Neural progenitor cell (in vitro differentiated cells): Measurements from ENCODE around the gene HDAC5. TPM values are rescaled to one million over a fixed set of nuclear protein-coding genes. Genes with fewer than 3 reads are reported as not detected.
"Not testable (repeated sequence)": the region's sequence is repeated elsewhere in the genome, so short reads cannot be mapped to it uniquely, and the experiment has no call there.

Experiments
- DNase-seq: peaks from one replicate; pipeline ENCODE4 v3.0.0-alpha.2; 2016; ENCODE audit warnings: low spot score
- H2AFZ ChIP-seq: fragments of 200-600 bp; sonication (generic); replicated peaks from 2 replicates; pipeline ENCODE4 v1.6.1; 2016; ENCODE audit warnings: antibody characterized with exemption
- H3F3A ChIP-seq: fragments of 200-600 bp; sonication (generic); 2 replicates; pipeline ENCODE4 v1.6.1; 2016; ENCODE audit warnings: antibody characterized with exemption, low read depth
- H3K27ac ChIP-seq: fragments of 200-600 bp; sonication (generic); 2 replicates; pipeline ENCODE4 v1.5.1; 2016; ENCODE audit warnings: mild to moderate bottlenecking
- H3K27me3 ChIP-seq: fragments of 200-600 bp; sonication (generic); 2 replicates; pipeline ENCODE4 v1.6.1; 2016; ENCODE audit warnings: mild to moderate bottlenecking, moderate library complexity
- H3K36me3 ChIP-seq: fragments of 200-600 bp; sonication (generic); 2 replicates; pipeline ENCODE4 v1.5.1; 2016
- H3K4me1 ChIP-seq: fragments of 200-600 bp; sonication (generic); 2 replicates; pipeline ENCODE4 v1.6.1; 2016; ENCODE audit warnings: mixed run types
- H3K4me2 ChIP-seq: fragments of 200-600 bp; sonication (generic); 2 replicates; pipeline ENCODE4 v1.6.1; 2016
- H3K4me3 ChIP-seq: fragments of 200-600 bp; sonication (generic); 2 replicates; pipeline ENCODE4 v1.5.1; 2016
- H3K79me2 ChIP-seq: fragments of 200-600 bp; sonication (generic); 2 replicates; pipeline ENCODE4 v1.6.1; 2016; ENCODE audit warnings: low read depth
- H3K9ac ChIP-seq: fragments of 200-600 bp; sonication (generic); 2 replicates; pipeline ENCODE4 v1.6.1; 2016
- H3K9me3 ChIP-seq: fragments of 200-600 bp; sonication (generic); 2 replicates; pipeline ENCODE4 v1.5.1; 2016; ENCODE audit warnings: low read depth
- H4K20me1 ChIP-seq: fragments of 200-600 bp; sonication (generic); 2 replicates; pipeline ENCODE4 v1.6.1; 2016; ENCODE audit warnings: low read depth
- H3K27ac Mint-ChIP-seq: 3 replicates; pipeline ENCODE4 v1.8.0; 2021; ENCODE audit warnings: mixed read lengths
- H3K27me3 Mint-ChIP-seq: 2 replicates; pipeline ENCODE4 v1.8.0; 2022; ENCODE audit warnings: low read depth, mild to moderate bottlenecking, inconsistent platforms, moderate library complexity, mixed read lengths; ENCODE audit not compliant: insufficient read depth
- H3K36me3 Mint-ChIP-seq: 3 replicates; pipeline ENCODE4 v1.8.0; 2021; ENCODE audit warnings: mixed read lengths
- H3K4me1 Mint-ChIP-seq: 3 replicates; pipeline ENCODE4 v1.8.0; 2021; ENCODE audit warnings: mixed read lengths
- H3K4me3 Mint-ChIP-seq: 3 replicates; pipeline ENCODE4 v1.8.0; 2021; ENCODE audit warnings: mild to moderate bottlenecking, moderate library complexity, mixed read lengths
- H3K9me3 Mint-ChIP-seq: 3 replicates; pipeline ENCODE4 v1.8.0; 2020; ENCODE audit warnings: mixed read lengths
- EZH2 ChIP-seq: fragments of 200-600 bp; sonication (generic); IDR thresholded peaks from 2 replicates; pipeline ENCODE4 v1.6.1; 2017; ENCODE audit warnings: antibody characterized with exemption, mild to moderate bottlenecking, moderate library complexity
- EZH2phosphoT487 ChIP-seq: fragments of 200-600 bp; sonication (generic); IDR thresholded peaks from 2 replicates; pipeline ENCODE4 v1.6.1; 2017; ENCODE audit warnings: antibody characterized with exemption
- total RNA-seq: library from RNA; depleted of rRNA; stranded (reverse); fragments of >200 nt; gene quantifications from 2 replicates; pipeline ENCODE4 v1.2.3, GENCODE V29; 2015; ENCODE audit warnings: low replicate concordance
- TF ChIP-seq, protein P1 (sequence below): fragments of 200-600 bp; sonication (generic); IDR thresholded peaks from 2 replicates; pipeline ENCODE4 v1.5.1; 2017; ENCODE audit warnings: antibody characterized with exemption, mild to moderate bottlenecking

The HDAC5 gene
- total RNA-seq, 1 donor from 2014 or later: 23.6 TPM

DNA sequence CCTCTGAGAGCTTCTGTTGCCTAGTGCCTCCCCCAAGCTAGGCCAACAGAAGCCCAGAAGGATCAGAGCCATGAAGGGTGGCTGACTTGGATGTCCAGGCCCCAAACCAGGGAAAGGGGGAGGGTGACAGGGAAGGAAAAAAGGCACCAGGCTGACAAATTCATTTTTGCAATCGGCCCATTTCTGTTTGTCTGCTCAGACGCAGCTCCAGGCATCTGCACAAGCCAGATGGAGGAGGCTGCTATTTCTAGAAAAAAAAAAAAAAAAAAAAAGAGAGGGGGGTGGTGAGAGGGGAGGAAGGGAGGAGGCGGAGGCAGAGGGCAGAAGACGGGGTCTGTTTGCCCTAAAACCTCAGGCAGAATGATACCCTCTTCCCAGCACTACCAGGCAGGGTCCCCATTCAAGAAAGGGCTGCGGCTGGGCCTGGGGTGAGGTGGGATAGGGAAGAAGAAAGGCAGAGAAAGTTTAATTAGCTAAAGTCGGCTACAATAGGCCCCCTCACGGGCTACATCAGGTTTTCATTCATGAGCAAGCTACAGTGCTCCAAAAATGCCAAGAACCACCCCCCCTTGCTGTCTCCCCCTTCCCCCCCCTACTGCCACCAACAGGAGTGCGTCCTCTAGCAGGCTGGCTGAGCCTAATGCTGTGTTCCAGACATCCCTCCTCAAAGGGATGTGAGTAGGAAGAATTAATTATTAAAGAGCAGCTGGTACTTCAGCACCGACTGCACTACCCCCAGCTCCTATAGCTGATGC lies 2.4 kb downstream of the HDAC5 start:
- Histone ChIP-seq H3K4me3 (peak overlapping the region; percentile 98), H3F3A (peaks cover 43% of the 10 kb centered on the region), H2AFZ (no peak overlapping the region), H3K27ac (no peak overlapping the region), H3K9ac (no peak overlapping the region), H3K4me1 (peaks cover 40% of the 10 kb centered on the region), H4K20me1 (peaks cover 68% of the 10 kb centered on the region), H3K9me3 (no peaks in the 10 kb centered on the region), H3K36me3 (no peaks in the 10 kb centered on the region), H3K4me2 (peak overlapping the region; percentile 99), H3K79me2 (peaks cover 42% of the 10 kb centered on the region), H3K27me3 (peaks cover 4% of the 10 kb centered on the region)
- Mint-ChIP-seq H3K27me3 (peaks cover 4% of the 10 kb centered on the region), H3K27ac (no peak overlapping the region), H3K36me3 (peaks cover 3% of the 10 kb centered on the region), H3K4me3 (peak overlapping the region; percentile 97), H3K9me3 (no peaks in the 10 kb centered on the region), H3K4me1 (peaks cover 42% of the 10 kb centered on the region)
- DNase-seq: peak; percentile 68
- TF ChIP-seq, protein P1, sequence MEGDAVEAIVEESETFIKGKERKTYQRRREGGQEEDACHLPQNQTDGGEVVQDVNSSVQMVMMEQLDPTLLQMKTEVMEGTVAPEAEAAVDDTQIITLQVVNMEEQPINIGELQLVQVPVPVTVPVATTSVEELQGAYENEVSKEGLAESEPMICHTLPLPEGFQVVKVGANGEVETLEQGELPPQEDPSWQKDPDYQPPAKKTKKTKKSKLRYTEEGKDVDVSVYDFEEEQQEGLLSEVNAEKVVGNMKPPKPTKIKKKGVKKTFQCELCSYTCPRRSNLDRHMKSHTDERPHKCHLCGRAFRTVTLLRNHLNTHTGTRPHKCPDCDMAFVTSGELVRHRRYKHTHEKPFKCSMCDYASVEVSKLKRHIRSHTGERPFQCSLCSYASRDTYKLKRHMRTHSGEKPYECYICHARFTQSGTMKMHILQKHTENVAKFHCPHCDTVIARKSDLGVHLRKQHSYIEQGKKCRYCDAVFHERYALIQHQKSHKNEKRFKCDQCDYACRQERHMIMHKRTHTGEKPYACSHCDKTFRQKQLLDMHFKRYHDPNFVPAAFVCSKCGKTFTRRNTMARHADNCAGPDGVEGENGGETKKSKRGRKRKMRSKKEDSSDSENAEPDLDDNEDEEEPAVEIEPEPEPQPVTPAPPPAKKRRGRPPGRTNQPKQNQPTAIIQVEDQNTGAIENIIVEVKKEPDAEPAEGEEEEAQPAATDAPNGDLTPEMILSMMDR: no peak
- TF ChIP-seq EZH2phosphoT487: no peak
- no peak for TF ChIP-seq EZH2

DNA sequence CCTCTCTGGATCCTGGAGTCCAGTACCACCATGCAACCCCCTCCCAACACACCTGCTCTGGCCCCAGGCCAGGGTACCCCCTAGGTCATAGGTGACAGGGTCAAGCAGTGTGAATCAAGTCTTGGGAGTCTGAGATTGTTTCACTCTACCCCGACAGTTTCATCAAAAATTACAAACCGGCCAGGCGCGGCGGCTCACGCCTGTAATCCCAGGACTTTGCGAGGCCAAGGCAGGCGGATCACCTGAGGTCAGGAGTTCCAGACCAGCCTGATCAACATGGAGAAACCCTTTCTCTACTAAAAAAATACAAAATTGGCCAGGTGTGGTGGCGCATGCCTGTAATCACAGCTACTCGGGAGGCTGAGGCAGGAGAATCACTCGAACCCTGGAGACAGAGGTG lies 3.2 kb downstream of the HDAC5 start:
- H3K27ac ChIP-seq, H3K36me3 Mint-ChIP-seq, H3K9ac ChIP-seq, H3K9me3 Mint-ChIP-seq, DNase-seq, H3K4me3 ChIP-seq, H3K27me3 ChIP-seq, H3K27ac Mint-ChIP-seq, H3K27me3 Mint-ChIP-seq, H2AFZ ChIP-seq, H3K4me2 ChIP-seq, H3K36me3 ChIP-seq, H3K9me3 ChIP-seq: not testable (repeated sequence)
- Histone ChIP-seq H4K20me1 (peaks cover 75% of the 10 kb centered on the region), H3K79me2 (peaks cover 42% of the 10 kb centered on the region), H3K4me1 (peaks cover 40% of the 10 kb centered on the region), H3F3A (peaks cover 43% of the 10 kb centered on the region)
- peaks cover 42% of the 10 kb centered on the region for H3K4me1 Mint-ChIP-seq
- H3K4me3 Mint-ChIP-seq: peak overlapping the region; percentile 30

DNA sequence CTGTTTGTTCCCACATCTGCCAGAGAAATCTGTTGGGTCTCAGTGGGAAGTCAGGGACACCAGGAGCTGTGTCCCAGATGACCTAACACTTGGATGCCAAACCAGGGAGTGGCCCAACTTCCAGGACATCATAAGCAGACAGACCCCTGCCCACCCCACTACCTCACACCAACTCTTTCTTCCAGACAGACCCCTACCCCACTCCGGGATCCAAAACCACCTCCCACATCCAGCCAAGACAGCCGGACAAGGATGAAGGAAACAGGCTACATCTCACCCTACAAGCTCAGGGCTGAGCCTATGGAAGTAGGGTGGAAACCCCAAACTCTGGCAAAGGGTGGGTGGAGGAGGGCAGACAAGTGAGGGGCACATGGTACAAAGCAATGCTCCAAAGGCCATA lies 3.6 kb downstream of the HDAC5 start:
- no peak overlapping the region for H3K9ac ChIP-seq
- peaks cover 4% of the 10 kb centered on the region for H3K27me3 ChIP-seq
- peak overlapping the region; percentile 65 for H3K4me3 Mint-ChIP-seq
- TF ChIP-seq EZH2phosphoT487: no peak
- TF ChIP-seq, protein P1: no peak
- TF ChIP-seq EZH2: no peak
- H3K27ac Mint-ChIP-seq: peak overlapping the region; percentile 37
- peaks cover 43% of the 10 kb centered on the region for H3F3A ChIP-seq
- H3K9me3 Mint-ChIP-seq: no peaks in the 10 kb centered on the region
- peaks cover 40% of the 10 kb centered on the region for H3K4me1 ChIP-seq
- H3K27ac ChIP-seq: no peak overlapping the region
- peaks cover 80% of the 10 kb centered on the region for H4K20me1 ChIP-seq
- no peaks in the 10 kb centered on the region for H3K36me3 ChIP-seq
- peaks cover 4% of the 10 kb centered on the region for H3K27me3 Mint-ChIP-seq
- DNase-seq: no peak
- H3K4me2 ChIP-seq: no peak overlapping the region
- no peak overlapping the region for H3K4me3 ChIP-seq
- H3K79me2 ChIP-seq: peaks cover 42% of the 10 kb centered on the region
- peaks cover 3% of the 10 kb centered on the region for H3K36me3 Mint-ChIP-seq
- H2AFZ ChIP-seq: no peak overlapping the region
- peaks cover 44% of the 10 kb centered on the region for H3K4me1 Mint-ChIP-seq
- no peaks in the 10 kb centered on the region for H3K9me3 ChIP-seq

DNA sequence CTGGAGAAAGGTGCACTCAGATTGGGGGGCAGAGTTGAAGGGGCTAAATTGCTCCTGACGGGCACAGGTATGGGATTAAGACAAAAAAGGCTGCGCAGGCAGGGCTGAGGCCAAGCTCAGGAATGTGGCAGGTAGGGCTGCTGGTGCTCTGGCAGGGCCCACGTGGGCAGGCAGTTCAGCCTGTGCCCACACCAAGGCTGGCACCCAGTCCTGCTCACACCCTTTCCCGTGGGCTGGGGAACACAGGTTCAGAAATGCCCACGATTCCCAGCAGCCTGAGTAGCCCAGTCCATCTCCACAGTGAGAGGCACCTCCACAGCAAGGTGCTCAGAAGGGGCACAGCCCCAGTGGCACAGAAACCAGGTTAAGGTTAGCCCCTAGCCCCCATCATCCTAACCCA lies 4.4 kb downstream of the HDAC5 start:
- no peak overlapping the region for H2AFZ ChIP-seq
- no peaks in the 10 kb centered on the region for H3K9me3 Mint-ChIP-seq
- H3K4me1 ChIP-seq: peaks cover 37% of the 10 kb centered on the region
- H3K9me3 ChIP-seq: no peaks in the 10 kb centered on the region
- peaks cover 42% of the 10 kb centered on the region for H3K79me2 ChIP-seq
- H3K27me3 ChIP-seq: peaks cover 4% of the 10 kb centered on the region
- H3K4me3 Mint-ChIP-seq: peak overlapping the region; percentile 65
- no peak for TF ChIP-seq EZH2
- no peak for TF ChIP-seq EZH2phosphoT487
- TF ChIP-seq, protein P1: no peak
- H4K20me1 ChIP-seq: peaks cover 87% of the 10 kb centered on the region
- H3K4me2 ChIP-seq: peak overlapping the region; percentile 16
- no peak for DNase-seq
- H3K27me3 Mint-ChIP-seq: peaks cover 4% of the 10 kb centered on the region
- H3K9ac ChIP-seq: no peak overlapping the region
- H3K36me3 ChIP-seq: no peaks in the 10 kb centered on the region
- H3K4me1 Mint-ChIP-seq: peaks cover 41% of the 10 kb centered on the region
- no peak overlapping the region for H3K27ac Mint-ChIP-seq
- peaks cover 3% of the 10 kb centered on the region for H3K36me3 Mint-ChIP-seq
- H3F3A ChIP-seq: peaks cover 40% of the 10 kb centered on the region
- no peak overlapping the region for H3K27ac ChIP-seq
- no peak overlapping the region for H3K4me3 ChIP-seq
